ENCODE measurements around the gene MYOM1.

The MYOM1 gene

DNA sequence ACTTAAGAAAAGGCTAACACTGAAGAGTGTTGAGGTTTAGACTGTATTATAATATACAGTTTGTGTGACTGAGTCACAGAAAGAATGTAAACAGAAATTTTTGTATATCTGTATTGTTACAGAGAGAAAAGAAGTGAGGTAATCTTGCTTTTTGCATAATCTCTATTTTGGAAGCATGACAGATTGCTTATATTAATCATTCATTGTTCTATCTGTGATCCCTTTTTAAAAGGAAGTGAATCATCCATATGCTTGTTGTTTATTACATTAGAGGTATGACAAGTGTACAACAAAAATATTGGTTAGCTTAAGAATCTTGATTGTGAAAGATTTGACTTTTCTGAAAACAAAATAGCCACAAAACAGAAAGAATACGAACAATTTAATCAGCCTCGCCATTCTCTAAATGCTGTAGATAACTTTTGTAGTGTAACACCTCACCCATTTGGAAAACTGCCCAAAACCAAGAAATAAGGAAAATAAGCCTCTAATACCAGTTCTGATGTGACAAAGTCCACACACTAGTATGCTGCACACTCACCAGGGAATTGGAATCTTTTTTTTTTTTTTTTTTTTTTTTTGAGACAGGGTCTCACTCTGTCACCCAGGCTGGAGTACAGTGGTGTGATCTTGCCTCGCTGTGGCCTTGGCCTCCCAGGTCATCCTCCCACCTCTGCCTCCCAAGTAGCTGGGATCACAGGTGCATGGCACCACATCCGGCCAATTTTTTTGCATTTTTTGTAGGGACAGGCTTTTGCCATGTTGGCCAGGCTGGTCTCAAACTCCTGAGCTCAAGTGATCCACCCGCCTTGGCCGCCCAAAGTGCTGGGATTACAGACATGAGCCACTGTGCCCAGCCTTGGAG lies 115.3 kb downstream of the MYOM1 start:
- peak; percentile 68 for DNase-seq (ENCODE audit: low read depth)
- no peak overlapping the region for H3K4me3 ChIP-seq (ENCODE audit: control insufficient read depth, low read depth, low read length)
- TF ChIP-seq CTCF (IDR thresholded peaks at IDR 0.05; ENCODE audit: control insufficient read depth, insufficient read depth, low read depth, low read length, missing control alignments): no peak

DNA sequence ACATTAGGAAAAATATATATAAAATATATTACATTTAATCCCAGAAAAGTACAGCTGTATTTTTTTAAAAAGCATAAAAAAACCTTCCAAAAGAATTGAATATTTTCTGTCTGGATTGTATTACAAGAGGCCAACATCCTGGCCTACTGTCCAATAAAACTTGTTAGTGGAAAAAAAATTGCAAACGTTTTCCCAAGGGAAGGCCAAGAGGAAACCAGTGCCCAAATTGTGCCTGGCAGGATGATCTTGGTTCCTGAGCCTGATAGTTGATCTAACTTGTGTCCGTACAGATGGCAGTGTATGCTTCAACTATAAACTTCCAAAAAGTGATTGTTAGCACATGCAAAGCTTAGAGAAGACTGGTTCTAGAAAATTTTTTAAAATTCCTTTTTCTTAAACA lies 116.2 kb downstream of the MYOM1 start:
- H3K4me3 ChIP-seq (ENCODE audit: control insufficient read depth, low read depth, low read length): no peak overlapping the region
- TF ChIP-seq CTCF (IDR thresholded peaks at IDR 0.05; ENCODE audit: control insufficient read depth, insufficient read depth, low read depth, low read length, missing control alignments): no peak
- no peak for DNase-seq (ENCODE audit: low read depth)

- H3K4me3 ChIP-seq (ENCODE audit: control insufficient read depth, low read depth, low read length): no peak overlapping the region
- no peak for DNase-seq (ENCODE audit: low read depth)
- TF ChIP-seq CTCF (IDR thresholded peaks at IDR 0.05; ENCODE audit: control insufficient read depth, insufficient read depth, low read depth, low read length, missing control alignments): no peak
Observed at GRCh38 chr18:3102983-3103382, 116.8 kb downstream of the MYOM1 start.

DNA sequence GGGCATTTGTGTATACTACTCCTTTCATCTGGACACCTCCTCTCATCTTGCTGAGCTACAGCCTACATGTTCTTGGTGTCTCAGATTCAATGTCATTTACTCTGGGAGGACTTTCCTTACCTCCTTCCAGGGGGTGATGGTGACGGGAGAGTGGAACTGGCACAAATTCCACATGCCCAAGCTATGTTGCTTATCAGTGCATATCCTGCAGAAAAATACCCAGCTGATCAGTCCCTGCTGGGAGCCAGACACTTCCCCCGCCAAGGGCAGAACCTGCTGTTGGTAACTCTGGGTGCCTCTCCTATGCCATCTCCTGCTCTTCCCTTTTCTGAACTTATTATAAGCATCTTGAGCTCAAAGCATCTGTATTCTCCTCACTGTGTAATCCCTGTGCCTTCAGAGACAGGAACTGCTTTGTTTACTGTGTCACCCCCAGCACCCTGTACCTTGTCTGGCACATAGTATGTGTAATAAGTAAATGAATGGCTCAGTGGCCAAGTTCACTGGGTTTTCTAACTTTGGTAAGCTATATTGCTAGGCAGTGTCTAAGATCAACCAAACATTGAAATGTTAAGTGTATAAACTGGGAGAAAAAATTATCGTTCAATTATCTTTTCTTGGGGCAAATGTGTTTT lies 119.2 kb downstream of the MYOM1 start:
- DNase-seq (ENCODE audit: low read depth): no peak
- no peak for TF ChIP-seq CTCF (IDR thresholded peaks at IDR 0.05; ENCODE audit: control insufficient read depth, insufficient read depth, low read depth, low read length, missing control alignments)
- no peak overlapping the region for H3K4me3 ChIP-seq (ENCODE audit: control insufficient read depth, low read depth, low read length)

GRCh38 chr18:3099327-3099726 lies 120.4 kb downstream of the MYOM1 start:
- no peak for DNase-seq (ENCODE audit: low read depth)
- no peak overlapping the region for H3K4me3 ChIP-seq (ENCODE audit: control insufficient read depth, low read depth, low read length)
- TF ChIP-seq CTCF (IDR thresholded peaks at IDR 0.05; ENCODE audit: control insufficient read depth, insufficient read depth, low read depth, low read length, missing control alignments): no peak

DNA sequence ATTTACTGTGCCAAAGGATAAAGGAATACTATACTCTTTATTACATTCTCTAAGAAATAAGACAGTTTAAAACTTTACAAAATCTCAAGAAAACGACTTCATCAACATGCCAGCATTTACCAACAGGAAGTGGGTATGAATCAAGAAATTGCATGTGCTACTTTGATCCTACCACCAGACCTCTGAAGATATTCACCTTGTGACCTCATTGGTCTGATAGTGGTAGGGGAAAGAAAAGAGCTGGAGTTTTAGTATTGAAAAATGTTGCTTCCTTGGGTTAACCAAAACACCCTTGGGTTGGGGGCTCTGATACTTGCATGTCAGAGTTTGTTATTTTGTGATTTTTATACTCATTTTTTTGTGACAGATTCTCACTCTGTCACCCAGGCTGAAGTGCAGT lies 122.7 kb downstream of the MYOM1 start:
- no peak for DNase-seq (ENCODE audit: low read depth)
- no peak for TF ChIP-seq CTCF (IDR thresholded peaks at IDR 0.05; ENCODE audit: control insufficient read depth, insufficient read depth, low read depth, low read length, missing control alignments)
- no peak overlapping the region for H3K4me3 ChIP-seq (ENCODE audit: control insufficient read depth, low read depth, low read length)

Data from AG09309 (cell line).